ENCODE results near the gene PACRG. TPM values are rescaled to one million over a fixed set of nuclear protein-coding genes. Genes with fewer than 3 reads are reported as not detected.

PACRG gene
- total RNA-seq, 1 donor from 2014 or later: 10.5 TPM

- intact Hi-C loops (cut with micrococcal nuclease): no loop called here
- Histone ChIP-seq H3K9me3 (replicated peaks) (no peaks in the 10 kb centered on the region), H3K27me3 (ENCODE audit: low read depth) (no peaks in the 10 kb centered on the region), H3K36me3 (no peaks in the 10 kb centered on the region), H3K4me3 (no peak overlapping the region), H3K4me1 (peaks cover 60% of the 10 kb centered on the region), H3K27ac (replicated peaks) (peak overlapping the region; percentile 75)
- no peak for TF ChIP-seq CTCF (IDR thresholded peaks at IDR 0.05; ENCODE audit: borderline replicate concordance)
- no peak for DNase-seq
These were observed 569.2 kb downstream of the PACRG start for GRCh38 chr6:163296835-163297519.

- Histone ChIP-seq H3K27me3 (ENCODE audit: low read depth) (no peaks in the 10 kb centered on the region), H3K36me3 (no peaks in the 10 kb centered on the region), H3K9me3 (replicated peaks) (no peaks in the 10 kb centered on the region), H3K4me1 (peaks cover 66% of the 10 kb centered on the region), H3K27ac (replicated peaks) (peak overlapping the region; percentile 75), H3K4me3 (no peak overlapping the region)
- DNase-seq: no peak
- intact Hi-C loops (cut with micrococcal nuclease): no loop called here
- TF ChIP-seq CTCF (IDR thresholded peaks at IDR 0.05; ENCODE audit: borderline replicate concordance): no peak
These were observed 570.5 kb downstream of the PACRG start for GRCh38 chr6:163298079-163298830.

- no peaks in the 10 kb centered on the region for H3K27me3 ChIP-seq (ENCODE audit: low read depth)
- DNase-seq: no peak
- no peak for TF ChIP-seq CTCF (IDR thresholded peaks at IDR 0.05; ENCODE audit: borderline replicate concordance)
- H3K4me3 ChIP-seq: no peak overlapping the region
- H3K36me3 ChIP-seq: no peaks in the 10 kb centered on the region
- H3K27ac ChIP-seq (replicated peaks): peak overlapping the region; percentile 84
- no peaks in the 10 kb centered on the region for H3K9me3 ChIP-seq (replicated peaks)
- intact Hi-C loops (cut with micrococcal nuclease): no loop called here
- H3K4me1 ChIP-seq: peaks cover 63% of the 10 kb centered on the region
These were observed 573.1 kb downstream of the PACRG start for GRCh38 chr6:163300838-163301237.

GRCh38 chr6:163301726-163302635 is 574.2 kb downstream of the PACRG start:
- TF ChIP-seq CTCF (IDR thresholded peaks at IDR 0.05; ENCODE audit: borderline replicate concordance): no peak
- intact Hi-C loops (cut with micrococcal nuclease): no loop called here
- Histone ChIP-seq H3K4me3 (peak overlapping the region; percentile 29), H3K4me1 (peaks cover 59% of the 10 kb centered on the region), H3K9me3 (replicated peaks) (no peaks in the 10 kb centered on the region), H3K36me3 (no peaks in the 10 kb centered on the region), H3K27me3 (ENCODE audit: low read depth) (no peaks in the 10 kb centered on the region), H3K27ac (replicated peaks) (peak overlapping the region; percentile 84)
- no peak for DNase-seq

GRCh38 chr6:163302747-163303146 is 575.0 kb downstream of the PACRG start:
- H3K27ac ChIP-seq (replicated peaks): peak overlapping the region; percentile 84

More at GRCh38 chr6:163302747-163303146, 575.0 kb downstream of the PACRG start:
- Histone ChIP-seq H3K36me3 (no peaks in the 10 kb centered on the region), H3K4me3 (peak overlapping the region; percentile 29), H3K4me1 (peaks cover 52% of the 10 kb centered on the region), H3K9me3 (replicated peaks) (no peaks in the 10 kb centered on the region), H3K27me3 (ENCODE audit: low read depth) (no peaks in the 10 kb centered on the region)
- no peak for TF ChIP-seq CTCF (IDR thresholded peaks at IDR 0.05; ENCODE audit: borderline replicate concordance)
- intact Hi-C loops (cut with micrococcal nuclease): no loop called here
- DNase-seq: no peak
